ENCODE data around the gene BCCIP.

BCCIP gene

GRCh38 chr10:125822878-125823662 is at the start of gene BCCIP, which contains the start of gene UROS:
Gene BCCIP (plus strand): TSS chr10:125823546. CDS start chr10:125823558, 12 bp downstream.
Gene UROS (minus strand): TSS chr10:125823258. CDS start chr10:125816499, 6,759 bp downstream.
- H3K27ac ChIP-seq: peak within 1 kb of the TSS; percentile 93
- peak; percentile 93 for TF ChIP-seq ZFX (IDR thresholded peaks at IDR 0.05)
- TF ChIP-seq, protein P1, sequence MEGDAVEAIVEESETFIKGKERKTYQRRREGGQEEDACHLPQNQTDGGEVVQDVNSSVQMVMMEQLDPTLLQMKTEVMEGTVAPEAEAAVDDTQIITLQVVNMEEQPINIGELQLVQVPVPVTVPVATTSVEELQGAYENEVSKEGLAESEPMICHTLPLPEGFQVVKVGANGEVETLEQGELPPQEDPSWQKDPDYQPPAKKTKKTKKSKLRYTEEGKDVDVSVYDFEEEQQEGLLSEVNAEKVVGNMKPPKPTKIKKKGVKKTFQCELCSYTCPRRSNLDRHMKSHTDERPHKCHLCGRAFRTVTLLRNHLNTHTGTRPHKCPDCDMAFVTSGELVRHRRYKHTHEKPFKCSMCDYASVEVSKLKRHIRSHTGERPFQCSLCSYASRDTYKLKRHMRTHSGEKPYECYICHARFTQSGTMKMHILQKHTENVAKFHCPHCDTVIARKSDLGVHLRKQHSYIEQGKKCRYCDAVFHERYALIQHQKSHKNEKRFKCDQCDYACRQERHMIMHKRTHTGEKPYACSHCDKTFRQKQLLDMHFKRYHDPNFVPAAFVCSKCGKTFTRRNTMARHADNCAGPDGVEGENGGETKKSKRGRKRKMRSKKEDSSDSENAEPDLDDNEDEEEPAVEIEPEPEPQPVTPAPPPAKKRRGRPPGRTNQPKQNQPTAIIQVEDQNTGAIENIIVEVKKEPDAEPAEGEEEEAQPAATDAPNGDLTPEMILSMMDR (conservative IDR thresholded peaks at IDR 0.05): peak; percentile 0; the same call in 1 of the 2 replicates

DNA sequence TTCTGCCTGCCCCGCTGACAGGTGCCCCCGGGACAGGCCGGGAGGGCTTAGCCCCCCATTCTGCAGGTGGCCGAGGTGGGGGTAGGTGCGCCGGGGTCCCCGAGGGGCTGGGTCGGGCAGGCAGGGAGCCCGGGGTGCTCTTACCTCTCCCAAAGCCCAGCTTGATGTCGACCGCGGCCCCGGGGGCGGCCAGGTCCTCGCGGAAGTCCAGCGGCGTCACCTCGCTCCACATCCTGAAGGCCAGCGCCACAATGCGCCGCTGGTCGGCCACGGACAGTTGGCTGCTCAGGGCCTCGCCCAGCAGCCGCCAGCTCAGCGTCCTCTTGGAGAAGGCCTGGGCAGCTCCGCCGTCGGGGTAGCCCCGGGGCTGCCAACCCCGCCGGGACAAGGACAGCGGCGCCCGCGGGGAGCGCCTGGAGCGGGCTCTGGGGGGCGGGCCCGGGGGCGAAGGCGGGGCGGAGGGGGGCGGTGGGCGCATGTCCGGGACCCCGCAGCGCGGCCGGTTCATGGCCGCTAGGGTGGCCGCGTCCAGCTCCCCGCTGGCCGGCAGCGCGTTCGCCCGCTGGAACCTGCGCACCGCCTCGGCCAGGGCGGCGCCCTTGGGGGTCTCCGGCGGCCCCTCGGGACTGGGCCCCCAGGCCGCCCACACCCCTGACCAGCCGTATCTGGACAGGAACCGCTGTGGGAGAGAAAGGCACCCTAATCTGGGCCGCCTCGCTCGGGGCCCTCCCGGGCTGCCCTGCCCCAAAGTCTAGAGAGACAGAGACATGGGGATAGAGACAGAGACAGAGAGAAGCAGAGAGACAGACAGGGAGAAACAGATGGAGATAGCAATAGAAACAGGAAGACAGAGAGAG is 49.4 kb upstream of the BCCIP start:
- H3K27ac ChIP-seq: no peak overlapping the region
- TF ChIP-seq, protein P1 (conservative IDR thresholded peaks at IDR 0.05): no peak
- TF ChIP-seq ZFX (IDR thresholded peaks at IDR 0.05): no peak

DNA sequence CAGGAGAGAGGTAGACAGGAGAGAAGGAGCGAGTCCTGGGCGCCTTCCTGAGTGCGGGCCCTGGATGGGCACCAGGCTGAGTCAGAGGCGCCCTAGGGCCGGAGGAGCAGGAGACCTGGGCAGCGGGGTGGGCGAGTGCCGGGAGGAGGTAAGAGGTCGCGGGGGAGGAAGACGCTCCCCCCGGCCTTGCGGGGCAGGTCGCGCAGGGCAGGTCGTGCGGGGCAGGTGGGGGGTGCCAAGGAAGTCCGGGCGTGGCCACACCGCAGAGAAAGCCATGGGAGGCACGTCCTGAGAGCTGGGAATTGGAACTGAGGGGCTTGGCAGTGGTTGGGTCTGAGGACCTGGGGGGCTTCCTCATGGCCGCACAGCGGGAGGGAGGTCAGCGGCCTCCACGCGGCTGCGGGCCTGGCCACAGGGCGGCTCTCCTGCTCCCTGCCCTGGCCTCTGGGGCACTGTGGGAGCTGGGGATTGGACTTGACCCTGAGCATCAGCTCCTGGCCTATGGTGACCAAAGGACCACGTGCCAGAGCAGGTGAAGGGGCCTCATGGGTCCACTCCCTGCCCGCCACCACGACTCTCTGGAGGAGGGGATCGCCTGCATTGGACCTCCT is 48.7 kb upstream of the BCCIP start:
- TF ChIP-seq ZFX (IDR thresholded peaks at IDR 0.05): no peak
- TF ChIP-seq, protein P1 (conservative IDR thresholded peaks at IDR 0.05): no peak
- no peak overlapping the region for H3K27ac ChIP-seq

GRCh38 chr10:125775491-125776106 is 47.7 kb upstream of the BCCIP start, which contains the start of gene MMP21:
Gene MMP21 (minus strand): TSS chr10:125775821. CDS start chr10:125775821, 0 bp downstream.
- TF ChIP-seq, protein P1 (conservative IDR thresholded peaks at IDR 0.05): no peak
- TF ChIP-seq ZFX (IDR thresholded peaks at IDR 0.05): no peak

DNA sequence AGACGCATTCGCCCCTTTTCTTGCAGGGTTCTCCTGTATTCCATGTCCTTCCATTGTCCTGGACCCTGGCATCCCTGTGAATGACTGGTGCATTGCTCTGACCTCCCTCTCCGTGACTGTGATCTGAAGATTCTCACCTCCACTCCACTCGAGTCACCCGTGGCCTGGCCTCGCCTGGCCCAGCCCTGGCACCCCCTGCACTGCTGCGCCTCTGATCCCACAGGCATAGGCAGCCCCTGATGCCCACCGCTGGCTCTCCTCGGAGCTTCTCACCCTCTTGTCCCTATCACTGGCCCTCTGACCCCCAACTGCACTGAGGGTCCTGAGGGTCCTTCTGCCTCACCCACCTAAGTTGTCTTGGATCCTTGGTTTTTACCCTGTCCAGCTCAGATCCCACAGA is 45.5 kb upstream of the BCCIP start:
- H3K27ac ChIP-seq: no peak overlapping the region
- no peak for TF ChIP-seq ZFX (IDR thresholded peaks at IDR 0.05)
- TF ChIP-seq, protein P1 (conservative IDR thresholded peaks at IDR 0.05): no peak

More at GRCh38 chr10:125775491-125776106, 47.7 kb upstream of the BCCIP start, which contains the start of gene MMP21:
- no peak within 1 kb of the TSS for H3K27ac ChIP-seq

- no peak overlapping the region for H3K27ac ChIP-seq
- TF ChIP-seq, protein P1 (conservative IDR thresholded peaks at IDR 0.05): no peak
- no peak for TF ChIP-seq ZFX (IDR thresholded peaks at IDR 0.05)
These were observed 44.8 kb upstream of the BCCIP start for GRCh38 chr10:125778556-125778955.
